G401.6 (cell line): ENCODE data around the gene UBALD1.

Experiments
- FAIRE-seq: peaks from 2 replicates; lab custom pipeline; 2012; peaks lifted over from hg19 to GRCh38; lab: Jason Lieb, UNC

UBALD1 gene

GRCh38 chr16:4613636-4614570 is 785 bp downstream of the UBALD1 start:
- FAIRE-seq = no peak

GRCh38 chr16:4612977-4613635 is 1.6 kb downstream of the UBALD1 start:
- no peak for FAIRE-seq

GRCh38 chr16:4612474-4612931 is 2.2 kb downstream of the UBALD1 start:
- no peak for FAIRE-seq

GRCh38 chr16:4611337-4612021 is 3.2 kb downstream of the UBALD1 start:
- FAIRE-seq = no peak

GRCh38 chr16:4610011-4611005 is 4.4 kb downstream of the UBALD1 start:
- FAIRE-seq = no peak

GRCh38 chr16:4609200-4610010 is 5.3 kb downstream of the UBALD1 start:
- no peak for FAIRE-seq

GRCh38 chr16:4608704-4608980 is 6.0 kb downstream of the UBALD1 start:
- no peak for FAIRE-seq

- FAIRE-seq = no peak
Measured at GRCh38 chr16:4607841-4608703, 6.6 kb downstream of the UBALD1 start.

GRCh38 chr16:4606354-4606753 is 8.3 kb downstream of the UBALD1 start:
- FAIRE-seq = no peak

GRCh38 chr16:4604401-4604800 is 10.3 kb downstream of the UBALD1 start:
- no peak for FAIRE-seq

- FAIRE-seq = no peak
Measured at GRCh38 chr16:4603624-4604170, 11.0 kb downstream of the UBALD1 start.

GRCh38 chr16:4602331-4602730 is 12.4 kb downstream of the UBALD1 start:
- FAIRE-seq = no peak

GRCh38 chr16:4601864-4602186 is 12.9 kb downstream of the UBALD1 start:
- FAIRE-seq = no peak

GRCh38 chr16:4601036-4601863 is 13.4 kb downstream of the UBALD1 start:
- no peak for FAIRE-seq

- no peak for FAIRE-seq
Measured at GRCh38 chr16:4599545-4599944, 15.1 kb downstream of the UBALD1 start.

GRCh38 chr16:4599037-4599436 is 15.7 kb downstream of the UBALD1 start:
- no peak for FAIRE-seq

GRCh38 chr16:4597174-4597573 is 17.5 kb downstream of the UBALD1 start:
- no peak for FAIRE-seq

- no peak for FAIRE-seq
Measured at GRCh38 chr16:4594433-4595410, 20.0 kb downstream of the UBALD1 start.
